ENCODE measurements around the gene ETS1.

ETS1 gene

GRCh38 chr11:128497776-128498095, 89.6 kb downstream of the ETS1 start:
- DNase-seq = no peak

- no peak for DNase-seq
Measured at GRCh38 chr11:128497061-128497775, 90.1 kb downstream of the ETS1 start.

- DNase-seq = no peak
Measured at GRCh38 chr11:128496692-128497060, 90.7 kb downstream of the ETS1 start.

GRCh38 chr11:128496249-128496648, 91.1 kb downstream of the ETS1 start:
- DNase-seq = no peak

GRCh38 chr11:128494418-128495332, 92.7 kb downstream of the ETS1 start:
- no peak for DNase-seq

- no peak for DNase-seq
Measured at GRCh38 chr11:128493570-128493965, 93.8 kb downstream of the ETS1 start.

GRCh38 chr11:128492903-128493569, 94.3 kb downstream of the ETS1 start:
- no peak for DNase-seq

- no peak for DNase-seq
Measured at GRCh38 chr11:128492461-128492860, 94.9 kb downstream of the ETS1 start.

- DNase-seq = no peak
Measured at GRCh38 chr11:128491195-128491936, 96.0 kb downstream of the ETS1 start.

GRCh38 chr11:128490092-128490491, 97.3 kb downstream of the ETS1 start:
- no peak for DNase-seq

GRCh38 chr11:128488471-128488870, 98.9 kb downstream of the ETS1 start:
- DNase-seq = no peak

GRCh38 chr11:128487978-128488377, 99.4 kb downstream of the ETS1 start:
- no peak for DNase-seq

- no peak for DNase-seq
Measured at GRCh38 chr11:128484172-128484571, 103.2 kb downstream of the ETS1 start.

- DNase-seq = no peak
Measured at GRCh38 chr11:128483211-128483788, 104.1 kb downstream of the ETS1 start.

GRCh38 chr11:128482512-128483191, 104.7 kb downstream of the ETS1 start:
- DNase-seq = no peak

GRCh38 chr11:128482092-128482491, 105.3 kb downstream of the ETS1 start:
- DNase-seq = no peak

GRCh38 chr11:128481135-128481534, 106.2 kb downstream of the ETS1 start:
- DNase-seq = no peak

GRCh38 chr11:128480665-128481064, 106.7 kb downstream of the ETS1 start:
- no peak for DNase-seq

- DNase-seq = no peak
Measured at GRCh38 chr11:128480066-128480465, 107.3 kb downstream of the ETS1 start.

GRCh38 chr11:128479144-128479543, 108.2 kb downstream of the ETS1 start:
- no peak for DNase-seq

- no peak for DNase-seq
Measured at GRCh38 chr11:128478305-128478704, 109.1 kb downstream of the ETS1 start.

GRCh38 chr11:128477811-128478210, 109.5 kb downstream of the ETS1 start:
- DNase-seq = no peak

Data from NCI-H2081 treated with DMSO at 0.1 percent for 48 hours (cell line).